ENCODE measurements around the gene SIX2.

DNA sequence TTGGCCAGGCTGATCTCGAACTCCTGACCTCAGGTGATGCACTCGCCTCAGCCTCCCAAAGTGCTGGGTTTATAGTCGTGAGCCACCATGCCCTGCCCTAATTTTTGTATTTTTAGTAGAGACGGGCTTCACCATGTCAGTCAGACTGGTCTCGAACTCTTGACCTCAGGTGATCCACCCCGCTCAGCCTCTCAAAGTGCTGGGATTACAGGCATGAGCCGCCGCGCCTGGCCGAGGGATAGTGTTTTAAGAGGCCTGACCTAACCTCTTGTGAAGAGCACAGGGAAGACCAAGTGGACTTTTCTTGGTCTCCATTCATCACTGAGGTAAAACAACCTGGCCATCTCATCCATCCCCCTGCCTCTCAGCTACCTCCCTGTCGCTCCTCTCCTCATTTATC, 29.7 kb downstream of the SIX2 start:
- no peak for TF ChIP-seq CTCF (IDR thresholded peaks at IDR 0.05)
- TF ChIP-seq ZFX (IDR thresholded peaks at IDR 0.05; ENCODE audit: borderline replicate concordance) = no peak

All from 22Rv1 (cell line).